ENCODE results near the gene EFHD1. TPM values are rescaled to one million over a fixed set of nuclear protein-coding genes. Genes with fewer than 3 reads are reported as not detected.

The EFHD1 gene
- total and polyA plus RNA-seq, 10 donors = 13.6 to 96.2 (median 46.4) TPM

DNA sequence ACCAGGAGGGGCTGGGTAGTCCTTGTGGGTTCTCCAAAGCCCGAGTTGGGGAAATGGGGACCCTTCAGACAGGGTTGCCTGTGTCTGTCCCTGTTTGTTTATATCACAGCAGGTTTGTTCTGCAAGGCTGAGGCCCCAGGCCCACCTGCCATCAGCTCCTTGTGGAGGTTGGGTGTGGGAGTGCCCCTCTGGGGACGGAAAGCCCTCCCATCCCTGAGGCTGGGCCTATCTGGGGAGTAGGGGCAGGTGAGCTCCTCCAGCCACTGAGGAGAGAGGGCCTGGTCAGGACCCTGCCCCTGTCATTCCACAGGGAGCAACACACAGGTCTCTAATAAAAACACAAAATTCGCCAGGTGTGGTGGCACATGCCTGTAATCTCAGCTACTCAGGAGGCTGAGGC lies 23.3 kb upstream of the EFHD1 start:
- no peaks in the 10 kb centered on the region for H3K27me3 ChIP-seq (replicated peaks in 1 of 7)
- H3K36me3 ChIP-seq = no peaks in the 10 kb centered on the region
- intact Hi-C loops (cut with DNase I; ENCODE audit: low total_unique reads) = loop anchor here (5.0 kb wide), 1 partner anchor 52 kb away; no protein-coding TSS in a partner anchor
- peaks cover 0 to 15% (median 13%) of the 10 kb centered on the region in 6 donors for H3K4me1 ChIP-seq
- H3K4me3 ChIP-seq = no peak overlapping the region
- no peak for TF ChIP-seq POLR2AphosphoS5 (IDR thresholded peaks at IDR 0.05)
- TF ChIP-seq, protein P1, sequence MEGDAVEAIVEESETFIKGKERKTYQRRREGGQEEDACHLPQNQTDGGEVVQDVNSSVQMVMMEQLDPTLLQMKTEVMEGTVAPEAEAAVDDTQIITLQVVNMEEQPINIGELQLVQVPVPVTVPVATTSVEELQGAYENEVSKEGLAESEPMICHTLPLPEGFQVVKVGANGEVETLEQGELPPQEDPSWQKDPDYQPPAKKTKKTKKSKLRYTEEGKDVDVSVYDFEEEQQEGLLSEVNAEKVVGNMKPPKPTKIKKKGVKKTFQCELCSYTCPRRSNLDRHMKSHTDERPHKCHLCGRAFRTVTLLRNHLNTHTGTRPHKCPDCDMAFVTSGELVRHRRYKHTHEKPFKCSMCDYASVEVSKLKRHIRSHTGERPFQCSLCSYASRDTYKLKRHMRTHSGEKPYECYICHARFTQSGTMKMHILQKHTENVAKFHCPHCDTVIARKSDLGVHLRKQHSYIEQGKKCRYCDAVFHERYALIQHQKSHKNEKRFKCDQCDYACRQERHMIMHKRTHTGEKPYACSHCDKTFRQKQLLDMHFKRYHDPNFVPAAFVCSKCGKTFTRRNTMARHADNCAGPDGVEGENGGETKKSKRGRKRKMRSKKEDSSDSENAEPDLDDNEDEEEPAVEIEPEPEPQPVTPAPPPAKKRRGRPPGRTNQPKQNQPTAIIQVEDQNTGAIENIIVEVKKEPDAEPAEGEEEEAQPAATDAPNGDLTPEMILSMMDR (IDR thresholded peaks at IDR 0.05 in 8 of 11, conservative IDR thresholded peaks at IDR 0.05 in 3 of 11) = no peak
- no peaks in the 10 kb centered on the region for H3K9me3 ChIP-seq
- H3K27ac ChIP-seq = no peak overlapping the region
- 75 to 86% (median 85%) methylated on average over 3 of the region's 3 CpGs for WGBS, 5 donors
- DNase-seq = peak; percentile 62

DNA sequence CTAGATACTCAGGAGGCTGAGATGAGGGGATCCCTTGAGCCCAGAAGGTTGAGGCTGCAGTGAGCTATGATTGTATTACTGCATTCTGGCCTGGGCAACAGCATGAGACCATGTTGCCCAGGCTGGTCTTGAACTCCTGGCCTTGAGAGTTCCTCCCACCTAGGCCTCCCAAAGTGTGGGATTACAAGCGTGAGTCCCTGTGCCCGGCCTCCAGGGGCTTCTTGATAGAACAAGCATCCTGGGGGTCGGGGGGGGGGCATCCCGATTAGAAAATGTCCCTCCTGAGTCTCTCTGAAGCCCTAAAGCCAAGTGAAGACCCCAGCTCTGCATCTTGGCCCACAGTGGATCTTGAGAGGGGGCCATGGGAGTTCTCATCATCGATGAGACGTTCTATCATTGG lies 22.3 kb upstream of the EFHD1 start:
- Histone ChIP-seq H3K36me3 (no peaks in the 10 kb centered on the region), H3K27me3 (replicated peaks in 1 of 7) (no peaks in the 10 kb centered on the region), H3K27ac (no peak overlapping the region), H3K4me3 (no peak overlapping the region), H3K4me1 (peaks cover 0 to 9% (median 5%) of the 10 kb centered on the region in 6 donors), H3K9me3 (no peaks in the 10 kb centered on the region)
- WGBS, 5 donors = 76 to 93% (median 80%) methylated on average over 5 to 6 of the region's 6 CpGs
- intact Hi-C loops (cut with DNase I; ENCODE audit: low total_unique reads) = loop anchor here (5.0 kb wide), 1 partner anchor 51 kb away; no protein-coding TSS in a partner anchor
- DNase-seq = no peak
- no peak for TF ChIP-seq POLR2A (IDR thresholded peaks at IDR 0.05)
- TF ChIP-seq, protein P1 (IDR thresholded peaks at IDR 0.05 in 8 of 11, conservative IDR thresholded peaks at IDR 0.05 in 3 of 11) = no peak
- no peak for TF ChIP-seq POLR2AphosphoS5 (IDR thresholded peaks at IDR 0.05)

DNA sequence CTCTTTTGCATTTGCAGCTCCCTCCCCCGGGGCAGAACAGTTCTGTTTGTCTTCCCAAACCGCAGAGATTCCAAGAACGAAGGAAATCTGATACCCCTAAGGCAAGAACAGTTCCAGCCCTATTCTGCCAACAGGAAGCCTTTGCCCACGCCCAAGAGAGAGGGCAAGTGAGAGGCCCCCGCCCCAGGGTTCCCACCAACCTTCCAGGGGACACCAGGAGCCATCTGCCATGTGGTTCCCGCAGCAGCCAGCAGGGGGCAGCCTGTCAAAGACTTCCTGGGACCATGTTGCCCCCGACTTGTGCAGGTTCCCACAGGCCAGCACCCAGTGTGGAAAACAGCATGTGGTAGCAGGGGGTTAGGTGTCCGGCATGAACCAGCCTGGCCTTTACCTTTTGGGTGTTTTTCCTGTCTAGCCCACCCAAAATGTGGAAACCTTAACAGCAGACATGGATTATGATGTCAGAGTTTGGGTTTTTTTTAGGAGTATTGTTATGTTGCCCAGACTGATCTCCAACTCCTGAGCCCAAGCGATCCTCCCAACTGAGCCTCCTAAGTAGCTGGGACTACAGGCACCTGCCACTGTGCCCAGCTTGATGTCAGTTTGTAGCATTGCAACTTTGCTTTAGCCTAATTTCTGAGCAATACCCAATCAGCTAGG lies 21.7 kb upstream of the EFHD1 start:
- Histone ChIP-seq H3K36me3 (no peaks in the 10 kb centered on the region), H3K27ac (no peak overlapping the region), H3K9me3 (no peaks in the 10 kb centered on the region), H3K27me3 (replicated peaks in 1 of 7) (no peaks in the 10 kb centered on the region), H3K4me1 (peaks cover 0 to 5% (median 0%) of the 10 kb centered on the region in 6 donors), H3K4me3 (no peak overlapping the region)
- intact Hi-C loops (cut with DNase I; ENCODE audit: low total_unique reads) = loop anchor here (5.0 kb wide), 1 partner anchor 51 kb away; no protein-coding TSS in a partner anchor
- DNase-seq = peak; percentile 88
- WGBS, 5 donors = 43 to 55% (median 47%) methylated on average over 6 to 9 of the region's 9 CpGs
- TF ChIP-seq, protein P1 (IDR thresholded peaks at IDR 0.05 in 8 of 11, conservative IDR thresholded peaks at IDR 0.05 in 3 of 11) = peak; percentile 42 to 88 (median 81)
- TF ChIP-seq POLR2A (IDR thresholded peaks at IDR 0.05) (no peak), POLR2AphosphoS5 (IDR thresholded peaks at IDR 0.05) (peak in 1 of 3 donors; percentile 35)

DNA sequence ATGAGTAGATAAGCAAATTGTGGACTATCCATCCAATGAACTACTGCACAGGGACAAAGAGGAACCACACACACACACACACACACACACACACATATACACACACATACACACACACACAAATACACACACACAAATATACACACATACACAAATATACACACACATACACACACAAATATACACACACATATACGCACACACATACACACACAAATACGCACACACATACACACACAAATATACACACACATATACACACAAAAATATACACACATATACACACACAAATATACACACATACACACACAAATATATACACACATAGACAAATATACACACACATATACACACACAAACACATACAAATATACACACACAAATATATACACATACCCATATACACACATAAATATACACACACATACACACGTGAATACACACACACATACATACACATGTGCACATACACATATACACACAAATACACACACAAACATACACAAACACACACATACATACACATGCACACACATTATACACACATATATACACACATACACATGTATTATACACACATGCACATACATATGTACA lies 19.8 kb upstream of the EFHD1 start:
- Histone ChIP-seq H3K4me1 (peaks cover 0 to 5% (median 0%) of the 10 kb centered on the region in 6 donors), H3K9me3 (no peaks in the 10 kb centered on the region), H3K27me3 (replicated peaks in 1 of 7) (no peaks in the 10 kb centered on the region), H3K4me3 (no peak overlapping the region), H3K36me3 (no peaks in the 10 kb centered on the region), H3K27ac (no peak overlapping the region)
- WGBS, 5 donors = 58 to 88% (median 77%) methylated on average over 3 of the region's 3 CpGs
- intact Hi-C loops (cut with DNase I; ENCODE audit: low total_unique reads) = loop anchor here (5.0 kb wide), 1 partner anchor 49 kb away; no protein-coding TSS in a partner anchor
- DNase-seq = no peak
- TF ChIP-seq, protein P1 (IDR thresholded peaks at IDR 0.05 in 8 of 11, conservative IDR thresholded peaks at IDR 0.05 in 3 of 11) = no peak
- TF ChIP-seq POLR2A (IDR thresholded peaks at IDR 0.05) (no peak), POLR2AphosphoS5 (IDR thresholded peaks at IDR 0.05) (no peak)
